ENCODE results near the gene MED16.

GRCh38 chr19:934197-934840 is 41.3 kb upstream of the MED16 start:
- no peak for TF ChIP-seq CTCF (conservative IDR thresholded peaks at IDR 0.05; ENCODE audit: low read length)
- TF ChIP-seq EZH2phosphoT487 (IDR thresholded peaks at IDR 0.05; ENCODE audit: borderline replicate concordance, low read depth, low read length): no peak
